ENCODE data around the gene RASAL2. TPM values are rescaled to one million over a fixed set of nuclear protein-coding genes. Genes with fewer than 3 reads are reported as not detected.

Gene RASAL2
- total RNA-seq, 1 experiment from 2014 or later = 36.8 TPM

- no peaks in the 10 kb centered on the region for H3K27me3 Mint-ChIP-seq (ENCODE audit: insufficient read depth, unreplicated experiment)
- no peaks in the 10 kb centered on the region for H3K9me3 ChIP-seq
- no peak for TF ChIP-seq CTCF (IDR thresholded peaks at IDR 0.05; ENCODE audit: insufficient read depth in 1 of 2, low read depth in 1 of 2, low read length in 1 of 2, severe bottlenecking in 1 of 2, unreplicated experiment in 1 of 2)
- H3K4me3 ChIP-seq (ENCODE audit: low read depth, low read length) = no peak overlapping the region
- H3K27me3 ChIP-seq (replicated peaks; ENCODE audit: control insufficient read depth, insufficient read depth, low read length) = no peaks in the 10 kb centered on the region
- H3K36me3 Mint-ChIP-seq (ENCODE audit: insufficient read depth, unreplicated experiment) = no peaks in the 10 kb centered on the region
- POLR2A ChIA-PET = no interaction called here
- intact Hi-C loops (cut with micrococcal nuclease; ENCODE audit: unreplicated experiment) = no loop called here
- no peaks in the 10 kb centered on the region for H3K4me1 Mint-ChIP-seq (ENCODE audit: low read depth, unreplicated experiment)
- no peak overlapping the region for H3K4me3 Mint-ChIP-seq (ENCODE audit: unreplicated experiment)
- no peaks in the 10 kb centered on the region; the same call in 1 of the 2 replicates for H3K36me3 ChIP-seq (ENCODE audit: control insufficient read depth, insufficient read depth, low read length)
- H3K4me1 ChIP-seq = 0 out of 2 replicates have a peak, but pooled peaks cover 4% of the 10 kb centered on the region
- no peak overlapping the region for H3K27ac Mint-ChIP-seq (ENCODE audit: unreplicated experiment)
- no peak for DNase-seq
- H3K9me3 Mint-ChIP-seq (ENCODE audit: unreplicated experiment) = no peaks in the 10 kb centered on the region
- CTCF ChIA-PET = no interaction called here
- BruUV-seq (replicated peaks) = no TSS peak
Observed at GRCh38 chr1:178146436-178146835, 52.5 kb downstream of the RASAL2 start.

DNA sequence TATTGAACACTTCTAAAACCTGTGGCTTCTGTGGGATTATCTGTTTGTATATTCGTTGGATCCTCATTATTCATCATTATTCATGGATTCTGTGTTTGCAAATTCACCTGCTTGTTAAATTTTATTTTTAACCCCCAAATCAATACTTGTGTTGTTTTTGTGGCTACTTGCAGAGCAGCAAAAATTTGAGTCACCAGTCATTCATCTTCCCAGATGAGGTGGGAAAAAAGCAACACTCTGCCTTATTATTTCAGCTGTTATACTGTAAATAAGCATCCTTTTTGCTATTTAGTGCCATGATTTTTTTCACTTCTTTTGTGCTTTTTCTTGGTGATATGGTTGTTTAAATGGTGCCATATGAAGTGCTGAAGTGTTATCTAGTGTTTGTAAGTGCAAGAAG is 56.7 kb downstream of the RASAL2 start:
- Mint-ChIP-seq H3K27me3 (ENCODE audit: insufficient read depth, unreplicated experiment) (no peaks in the 10 kb centered on the region), H3K27ac (ENCODE audit: unreplicated experiment) (no peak overlapping the region), H3K4me3 (ENCODE audit: unreplicated experiment) (no peak overlapping the region), H3K36me3 (ENCODE audit: insufficient read depth, unreplicated experiment) (no peaks in the 10 kb centered on the region), H3K9me3 (ENCODE audit: unreplicated experiment) (no peaks in the 10 kb centered on the region), H3K4me1 (ENCODE audit: low read depth, unreplicated experiment) (peaks cover 5% of the 10 kb centered on the region)
- BruUV-seq (replicated peaks) = no TSS peak
- no peaks in the 10 kb centered on the region for H3K27me3 ChIP-seq (replicated peaks; ENCODE audit: control insufficient read depth, insufficient read depth, low read length)
- no peaks in the 10 kb centered on the region for H3K4me1 ChIP-seq
- CTCF ChIA-PET = no interaction called here
- DNase-seq = no peak
- POLR2A ChIA-PET = no interaction called here
- no peaks in the 10 kb centered on the region for H3K36me3 ChIP-seq (ENCODE audit: control insufficient read depth, insufficient read depth, low read length)
- no peak for TF ChIP-seq CTCF (IDR thresholded peaks at IDR 0.05; ENCODE audit: insufficient read depth in 1 of 2, low read depth in 1 of 2, low read length in 1 of 2, severe bottlenecking in 1 of 2, unreplicated experiment in 1 of 2)
- no peak overlapping the region for H3K4me3 ChIP-seq (ENCODE audit: low read depth, low read length)
- H3K9me3 ChIP-seq = no peaks in the 10 kb centered on the region
- intact Hi-C loops (cut with micrococcal nuclease; ENCODE audit: unreplicated experiment) = no loop called here

DNA sequence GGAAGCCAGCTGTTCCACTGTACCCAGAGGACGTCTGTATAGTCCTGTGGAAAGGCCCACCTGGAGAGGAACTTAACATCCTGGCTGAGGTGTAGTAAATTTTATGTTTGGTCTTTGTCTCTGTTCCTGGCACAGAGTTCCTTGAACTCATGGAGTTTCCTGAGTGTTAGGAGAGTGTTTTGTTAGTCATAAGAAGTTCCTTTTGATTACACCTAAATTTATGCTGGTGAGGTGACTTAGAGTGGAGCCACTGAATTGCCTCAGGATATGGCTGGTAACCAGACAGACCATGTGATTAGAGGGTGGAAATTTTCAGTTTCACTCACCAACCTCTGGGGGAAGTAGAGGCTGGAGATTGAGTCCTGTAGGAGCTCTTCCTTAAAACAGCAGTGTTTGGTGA is 57.9 kb downstream of the RASAL2 start:
- Histone ChIP-seq H3K4me1 (peaks cover 10% of the 10 kb centered on the region; the same call in 1 of the 2 replicates), H3K27me3 (replicated peaks; ENCODE audit: control insufficient read depth, insufficient read depth, low read length) (no peaks in the 10 kb centered on the region), H3K36me3 (ENCODE audit: control insufficient read depth, insufficient read depth, low read length) (no peaks in the 10 kb centered on the region), H3K4me3 (ENCODE audit: low read depth, low read length) (no peak overlapping the region), H3K9me3 (no peaks in the 10 kb centered on the region)
- Mint-ChIP-seq H3K27ac (ENCODE audit: unreplicated experiment) (no peak overlapping the region), H3K27me3 (ENCODE audit: insufficient read depth, unreplicated experiment) (no peaks in the 10 kb centered on the region), H3K4me3 (ENCODE audit: unreplicated experiment) (no peak overlapping the region), H3K9me3 (ENCODE audit: unreplicated experiment) (no peaks in the 10 kb centered on the region), H3K36me3 (ENCODE audit: insufficient read depth, unreplicated experiment) (no peaks in the 10 kb centered on the region), H3K4me1 (ENCODE audit: low read depth, unreplicated experiment) (peaks cover 12% of the 10 kb centered on the region)
- DNase-seq = no peak
- intact Hi-C loops (cut with micrococcal nuclease; ENCODE audit: unreplicated experiment) = no loop called here
- ChIA-PET CTCF (interaction anchor here (0.6 kb wide), 1 partner anchor 30 kb away, joined by 3 read pairs; no protein-coding TSS in a partner anchor), POLR2A (no interaction called here)
- BruUV-seq (replicated peaks) = no TSS peak
- TF ChIP-seq CTCF (IDR thresholded peaks at IDR 0.05; ENCODE audit: insufficient read depth in 1 of 2, low read depth in 1 of 2, low read length in 1 of 2, severe bottlenecking in 1 of 2, unreplicated experiment in 1 of 2) = no peak
